NCI-H2029 (cell line): ENCODE measurements around the gene RBPJ.
A peak's percentile ranks its signal among the peaks of the same experiment; 100 is the strongest.
"Not testable (repeated sequence)": the region's sequence is repeated elsewhere in the genome, so short reads cannot be mapped to it uniquely, and the experiment has no call there.

ENCODE experiments used
- DNase-seq: peaks from one replicate; lab custom pipeline; 2025; lab: John Stamatoyannopoulos, UW

RBPJ gene

GRCh38 chr4:26302031-26302899, 18.5 kb upstream of the RBPJ start:
- no peak for DNase-seq

GRCh38 chr4:26303008-26303407, 17.8 kb upstream of the RBPJ start:
- DNase-seq = no peak

- DNase-seq = no peak
Observed at GRCh38 chr4:26307037-26307800, 13.6 kb upstream of the RBPJ start.

- DNase-seq = no peak
Observed at GRCh38 chr4:26308568-26308967, 12.2 kb upstream of the RBPJ start.

GRCh38 chr4:26310264-26310663, 10.6 kb upstream of the RBPJ start:
- no peak for DNase-seq

- no peak for DNase-seq
Observed at GRCh38 chr4:26311633-26312032, 9.2 kb upstream of the RBPJ start.

- not testable (repeated sequence) for DNase-seq
Observed at GRCh38 chr4:26315316-26315932, 5.4 kb upstream of the RBPJ start.

- no peak for DNase-seq
Observed at GRCh38 chr4:26317766-26318165, 3.0 kb upstream of the RBPJ start.

- DNase-seq = peak; percentile 99
Observed at GRCh38 chr4:26319467-26319948, 1.3 kb upstream of the RBPJ start.

GRCh38 chr4:26319949-26320537, 771 bp upstream of the RBPJ start:
- DNase-seq = no peak

GRCh38 chr4:26321373-26322221, 783 bp downstream of the RBPJ start:
- DNase-seq = peak; percentile 31

GRCh38 chr4:26322346-26322745, 1.5 kb downstream of the RBPJ start:
- DNase-seq = no peak

- DNase-seq = no peak
Observed at GRCh38 chr4:26323821-26324220, 3.0 kb downstream of the RBPJ start.

- no peak for DNase-seq
Observed at GRCh38 chr4:26325191-26325590, 4.4 kb downstream of the RBPJ start.

GRCh38 chr4:26326791-26327190, 6.0 kb downstream of the RBPJ start:
- no peak for DNase-seq

- DNase-seq = peak; percentile 76
Observed at GRCh38 chr4:26330186-26330787, 9.5 kb downstream of the RBPJ start.

- DNase-seq = peak; percentile 91
Observed at GRCh38 chr4:26330946-26331345, 10.1 kb downstream of the RBPJ start.

- DNase-seq = peak; percentile 74
Observed at GRCh38 chr4:26331380-26331950, 10.7 kb downstream of the RBPJ start.

- no peak for DNase-seq
Observed at GRCh38 chr4:26334366-26334765, 13.6 kb downstream of the RBPJ start.

GRCh38 chr4:26337612-26338011, 16.8 kb downstream of the RBPJ start:
- no peak for DNase-seq
